Effector memory CD4-positive, alpha-beta T cell (primary cell): Measurements from ENCODE around the gene KRTAP26-1.

Source experiments
- DNase-seq, 3 donors: peaks; one replicate each; pipeline ENCODE4 v3.0.0-alpha.2; 2020
- H3K27ac ChIP-seq: 2 replicates; pipeline ENCODE4 v1.7.0; 2013; ENCODE audit warnings: mild to moderate bottlenecking, low read length, moderate library complexity; ENCODE audit not compliant: insufficient read depth, poor library complexity, severe bottlenecking
- H3K27me3 ChIP-seq: replicated peaks from 2 replicates; pipeline ENCODE4 v1.7.0; 2013; ENCODE audit warnings: mild to moderate bottlenecking, low read length; ENCODE audit not compliant: insufficient read depth, control insufficient read depth, poor library complexity, severe bottlenecking
- H3K36me3 ChIP-seq: 2 replicates; pipeline ENCODE4 v1.7.0; 2013; ENCODE audit warnings: mild to moderate bottlenecking, low read length, moderate library complexity; ENCODE audit not compliant: control insufficient read depth, insufficient read depth
- H3K4me1 ChIP-seq: 2 replicates; pipeline ENCODE4 v1.7.0; 2013; ENCODE audit warnings: low read length, mild to moderate bottlenecking; ENCODE audit not compliant: control insufficient read depth, insufficient read depth, poor library complexity, severe bottlenecking
- H3K4me3 ChIP-seq: 2 replicates; pipeline ENCODE4 v1.7.0; 2013; ENCODE audit warnings: low read length, low read depth, mild to moderate bottlenecking; ENCODE audit not compliant: insufficient read depth, poor library complexity, severe bottlenecking
- H3K9me3 ChIP-seq: 2 replicates; pipeline ENCODE4 v1.7.0; 2013; ENCODE audit warnings: mild to moderate bottlenecking, low read length, moderate library complexity; ENCODE audit not compliant: control insufficient read depth
- total RNA-seq, 3 donors: gene quantifications; one replicate each; lab custom pipeline; 2026; lab: John Stamatoyannopoulos, UW

KRTAP26-1 gene
- total RNA-seq = 0 reads per million in 3 donors

DNA sequence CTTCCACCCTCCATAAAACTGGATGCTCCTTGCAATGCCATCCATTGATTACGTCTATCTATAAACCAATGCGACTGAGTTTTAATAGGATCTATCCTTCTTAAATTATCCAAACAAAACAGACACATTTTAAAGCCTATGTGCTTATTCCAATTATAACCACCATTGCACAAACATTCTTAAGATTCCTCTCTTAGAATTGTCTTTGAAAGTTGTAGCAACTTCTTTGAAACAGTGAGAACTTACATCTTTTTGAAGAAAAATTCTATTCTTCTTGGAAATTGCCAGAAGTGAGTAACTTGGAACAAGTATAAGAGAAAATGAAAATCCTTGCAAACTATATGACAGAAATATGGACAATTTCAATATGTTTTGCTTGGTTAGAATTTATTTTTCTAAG lies at the start of gene KRTAP26-1:
Gene KRTAP26-1 (minus strand): TSS at position 101 of the 400 bp plus-strand sequence. CDS start 280 bp downstream, outside the sequence.
- H3K27ac ChIP-seq = no peak within 1 kb of the TSS
- no peaks in the 10 kb centered on the region for H3K4me1 ChIP-seq
- DNase-seq = no peak
- no peaks in the 10 kb centered on the region for H3K9me3 ChIP-seq
- no peaks in the 10 kb centered on the region for H3K27me3 ChIP-seq
- no peak within 1 kb of the TSS for H3K4me3 ChIP-seq
- no peaks in the 10 kb centered on the region for H3K36me3 ChIP-seq

- no peak for DNase-seq
- no peaks in the 10 kb centered on the region for H3K27me3 ChIP-seq
- no peaks in the 10 kb centered on the region for H3K9me3 ChIP-seq
- no peaks in the 10 kb centered on the region for H3K36me3 ChIP-seq
- no peaks in the 10 kb centered on the region for H3K4me1 ChIP-seq
- H3K27ac ChIP-seq = no peak overlapping the region
- no peak overlapping the region for H3K4me3 ChIP-seq
Measured at GRCh38 chr21:30355906-30356305, 35.8 kb upstream of the KRTAP26-1 start.

- Histone ChIP-seq H3K27ac (no peak overlapping the region), H3K4me1 (no peaks in the 10 kb centered on the region), H3K27me3 (no peaks in the 10 kb centered on the region), H3K36me3 (no peaks in the 10 kb centered on the region), H3K4me3 (no peak overlapping the region), H3K9me3 (no peaks in the 10 kb centered on the region)
- DNase-seq = no peak
Measured at GRCh38 chr21:30354308-30355005, 34.3 kb upstream of the KRTAP26-1 start.

DNA sequence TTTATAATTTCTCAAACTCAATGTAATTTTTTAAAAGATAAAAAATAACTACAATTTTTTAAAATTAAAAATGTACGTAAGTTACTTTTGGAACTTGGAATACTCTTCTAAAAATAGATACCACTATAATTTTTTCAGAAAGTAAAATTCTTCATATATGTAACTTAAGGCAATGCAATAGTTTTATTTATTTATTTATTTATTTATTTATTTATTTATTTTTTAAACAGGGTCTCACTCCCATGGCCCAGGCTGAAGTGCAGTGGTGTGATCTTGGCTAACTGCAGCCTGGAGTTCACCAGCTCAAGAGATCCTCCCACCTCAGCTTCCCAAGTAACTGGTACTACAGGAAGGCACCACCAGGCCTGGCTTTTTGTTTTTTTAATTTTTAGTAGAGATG lies 31.4 kb upstream of the KRTAP26-1 start:
- H3K4me3 ChIP-seq = no peak overlapping the region
- no peak for DNase-seq
- no peaks in the 10 kb centered on the region for H3K27me3 ChIP-seq
- H3K4me1 ChIP-seq = no peaks in the 10 kb centered on the region
- H3K27ac ChIP-seq = no peak overlapping the region
- H3K36me3 ChIP-seq = no peaks in the 10 kb centered on the region
- no peaks in the 10 kb centered on the region for H3K9me3 ChIP-seq

GRCh38 chr21:30349572-30349971 lies 29.5 kb upstream of the KRTAP26-1 start:
- H3K4me1 ChIP-seq = no peaks in the 10 kb centered on the region
- DNase-seq = no peak
- H3K27me3 ChIP-seq = no peaks in the 10 kb centered on the region
- no peak overlapping the region for H3K27ac ChIP-seq
- no peaks in the 10 kb centered on the region for H3K36me3 ChIP-seq
- no peaks in the 10 kb centered on the region for H3K9me3 ChIP-seq
- no peak overlapping the region for H3K4me3 ChIP-seq

GRCh38 chr21:30348506-30348905 lies 28.4 kb upstream of the KRTAP26-1 start, which contains the start of gene KRTAP23-1:
Gene KRTAP23-1, minus strand, starts transcription at chr21:30348606. Its CDS starts 0 bp downstream, at chr21:30348606.
- no peak for DNase-seq
- Histone ChIP-seq H3K27me3 (no peaks in the 10 kb centered on the region), H3K4me3 (no peak within 1 kb of the TSS), H3K27ac (no peak within 1 kb of the TSS), H3K4me1 (no peaks in the 10 kb centered on the region), H3K36me3 (no peaks in the 10 kb centered on the region), H3K9me3 (no peaks in the 10 kb centered on the region)

DNA sequence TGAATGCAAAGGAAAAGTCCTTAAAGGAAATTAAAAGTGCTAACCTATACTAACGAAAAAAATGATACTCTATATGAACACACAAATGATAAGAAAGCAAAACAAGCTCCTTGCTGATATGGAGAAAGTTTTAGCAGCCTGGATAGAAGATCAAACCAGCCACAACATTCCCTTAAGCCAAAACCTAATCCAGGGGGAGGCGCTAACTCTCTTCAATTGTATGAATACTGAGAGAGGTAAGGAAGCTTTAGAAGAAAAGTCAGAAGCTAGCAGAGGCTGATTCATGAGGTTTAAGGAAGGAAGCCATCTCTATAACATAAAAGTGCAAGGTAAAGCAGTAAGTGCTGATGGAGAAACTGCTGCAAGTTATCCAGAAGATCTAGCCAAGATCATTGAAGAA lies 24.9 kb upstream of the KRTAP26-1 start:
- H3K36me3 ChIP-seq = no peaks in the 10 kb centered on the region
- H3K4me1 ChIP-seq = no peaks in the 10 kb centered on the region
- no peaks in the 10 kb centered on the region for H3K9me3 ChIP-seq
- H3K27ac ChIP-seq = no peak overlapping the region
- no peak overlapping the region for H3K4me3 ChIP-seq
- DNase-seq = no peak
- no peaks in the 10 kb centered on the region for H3K27me3 ChIP-seq

- Histone ChIP-seq H3K27me3 (no peaks in the 10 kb centered on the region), H3K36me3 (no peaks in the 10 kb centered on the region), H3K27ac (no peak overlapping the region), H3K4me1 (no peaks in the 10 kb centered on the region), H3K9me3 (no peaks in the 10 kb centered on the region), H3K4me3 (no peak overlapping the region)
- DNase-seq = no peak
Measured at GRCh38 chr21:30340714-30341573, 20.8 kb upstream of the KRTAP26-1 start.

GRCh38 chr21:30338717-30339116 lies 18.6 kb upstream of the KRTAP26-1 start:
- H3K4me3 ChIP-seq = no peak overlapping the region

GRCh38 chr21:30337772-30338171 lies 17.7 kb upstream of the KRTAP26-1 start:
- H3K27me3 ChIP-seq = no peaks in the 10 kb centered on the region
- H3K9me3 ChIP-seq = no peaks in the 10 kb centered on the region
- H3K27ac ChIP-seq = no peak overlapping the region
- no peak overlapping the region for H3K4me3 ChIP-seq
- no peaks in the 10 kb centered on the region for H3K36me3 ChIP-seq
- H3K4me1 ChIP-seq = no peaks in the 10 kb centered on the region
- no peak for DNase-seq

More at GRCh38 chr21:30338717-30339116, 18.6 kb upstream of the KRTAP26-1 start:
- DNase-seq = no peak
- H3K9me3 ChIP-seq = no peaks in the 10 kb centered on the region
- no peak overlapping the region for H3K27ac ChIP-seq
- H3K4me1 ChIP-seq = no peaks in the 10 kb centered on the region
- no peaks in the 10 kb centered on the region for H3K27me3 ChIP-seq
- H3K36me3 ChIP-seq = no peaks in the 10 kb centered on the region
